ENCODE results near the gene TRIO. TPM values are rescaled to one million over a fixed set of nuclear protein-coding genes. Genes with fewer than 3 reads are reported as not detected.

TRIO gene
- total RNA-seq, 4 donors from 2014 or later = 186 to 388 (median 285) TPM

DNA sequence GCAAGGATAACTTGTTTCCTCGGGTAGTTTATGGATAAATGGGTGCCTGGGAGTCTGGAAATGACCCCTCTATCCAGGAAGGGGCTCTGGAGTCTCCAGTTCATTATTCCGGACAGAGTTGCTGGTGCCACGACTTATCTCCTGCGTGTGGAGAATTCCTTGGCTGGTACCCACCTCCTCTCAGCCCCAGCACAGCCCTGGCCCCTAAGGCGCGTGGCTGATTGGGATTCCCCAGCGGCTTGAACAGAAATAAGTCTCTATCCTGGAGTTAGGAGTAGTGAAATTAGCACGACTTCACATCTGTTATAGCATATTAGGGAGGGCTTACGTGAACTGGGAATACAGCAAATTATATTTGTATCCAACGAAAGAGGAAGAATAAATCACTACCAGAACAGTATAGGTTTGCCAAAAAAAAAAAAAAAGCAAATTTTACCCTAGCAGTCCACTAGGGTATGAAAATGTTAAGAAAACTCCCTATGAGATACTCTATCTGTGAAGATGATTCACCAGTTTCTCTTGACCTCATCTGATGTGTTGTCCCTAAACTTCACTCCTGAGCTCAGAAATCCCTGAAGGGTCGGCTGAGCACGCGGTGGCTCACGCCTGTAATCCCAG lies 265.9 kb downstream of the TRIO start:
- H3K9me3 ChIP-seq = no peaks in the 10 kb centered on the region
- peaks cover 0 to 11% (median 4%) of the 10 kb centered on the region in 4 donors for H3K4me1 ChIP-seq
- TF ChIP-seq POLR2A (IDR thresholded peaks at IDR 0.05) (no peak), EP300 (IDR thresholded peaks at IDR 0.05; ENCODE audit: low read depth) (no peak), CTCF (IDR thresholded peaks at IDR 0.05) (no peak), POLR2AphosphoS5 (IDR thresholded peaks at IDR 0.05) (no peak)
- H3K36me3 ChIP-seq = peaks cover 0 to 44% (median 9%) of the 10 kb centered on the region in 4 donors
- in situ Hi-C loops (cut with MboI; ENCODE audit: low pct_ligation_motif_present in 1 of 4, low pct_unique_long_range_greater_than_20kb in 1 of 4, low sequenced_read_pairs in 3 of 4) = loop anchor here in 1 of 4 donors (25.0 kb wide), 1 partner anchor 603 kb away; no protein-coding TSS in a partner anchor
- 81 to 94% methylated on average over 5 to 14 of the region's 14 CpGs for WGBS, 2 donors (ENCODE audit: low coverage in 1 of 2)
- no peak overlapping the region for H3K4me3 ChIP-seq
- DNase-seq = no peak
- intact Hi-C loops (cut with DNase I; ENCODE audit: low total_unique reads) = no loop called here
- H3K27ac ChIP-seq = peak overlapping the region in 2 of 4 donors; percentile 1 to 33
- no peaks in the 10 kb centered on the region for H3K27me3 ChIP-seq

- H3K9me3 ChIP-seq = no peaks in the 10 kb centered on the region
- in situ Hi-C loops (cut with MboI; ENCODE audit: low pct_ligation_motif_present in 1 of 4, low pct_unique_long_range_greater_than_20kb in 1 of 4, low sequenced_read_pairs in 3 of 4) (loop anchor here in 1 of 4 donors (25.0 kb wide), 1 partner anchor 602 kb away; no protein-coding TSS in a partner anchor), intact Hi-C loops (cut with DNase I; ENCODE audit: low total_unique reads) (no loop called here)
- 86 to 93% methylated on average over 12 of the region's 12 CpGs for WGBS, 2 donors (ENCODE audit: low coverage in 1 of 2)
- H3K4me3 ChIP-seq = no peak overlapping the region
- H3K27ac ChIP-seq = peak overlapping the region; percentile 10 to 45 (median 20)
- TF ChIP-seq EP300 (IDR thresholded peaks at IDR 0.05; ENCODE audit: low read depth) (no peak), POLR2AphosphoS5 (IDR thresholded peaks at IDR 0.05) (no peak), CTCF (IDR thresholded peaks at IDR 0.05) (no peak), POLR2A (IDR thresholded peaks at IDR 0.05) (no peak)
- H3K36me3 ChIP-seq = peaks cover 0 to 44% (median 11%) of the 10 kb centered on the region in 4 donors
- H3K27me3 ChIP-seq = no peaks in the 10 kb centered on the region
- peaks cover 0 to 14% (median 4%) of the 10 kb centered on the region in 4 donors for H3K4me1 ChIP-seq
- DNase-seq = no peak
These were observed 266.9 kb downstream of the TRIO start for GRCh38 chr5:14410068-14410393.

GRCh38 chr5:14410394-14411201 lies 267.5 kb downstream of the TRIO start:
- in situ Hi-C loops (cut with MboI; ENCODE audit: low pct_ligation_motif_present in 1 of 4, low pct_unique_long_range_greater_than_20kb in 1 of 4, low sequenced_read_pairs in 3 of 4) (loop anchor here in 1 of 4 donors (25.0 kb wide), 1 partner anchor 602 kb away; no protein-coding TSS in a partner anchor), intact Hi-C loops (cut with DNase I; ENCODE audit: low total_unique reads) (no loop called here)
- Histone ChIP-seq H3K27ac (peak overlapping the region; percentile 10 to 45 (median 20)), H3K9me3 (no peaks in the 10 kb centered on the region), H3K4me3 (no peak overlapping the region), H3K36me3 (peaks cover 0 to 44% (median 13%) of the 10 kb centered on the region in 4 donors), H3K4me1 (peaks cover 0 to 10% (median 2%) of the 10 kb centered on the region in 4 donors), H3K27me3 (no peaks in the 10 kb centered on the region)
- 80 to 83% methylated on average over 10 to 18 of the region's 18 CpGs for WGBS, 2 donors (ENCODE audit: low coverage in 1 of 2)
- no peak for DNase-seq
- TF ChIP-seq CTCF (IDR thresholded peaks at IDR 0.05) (no peak), EP300 (IDR thresholded peaks at IDR 0.05; ENCODE audit: low read depth) (no peak), POLR2A (IDR thresholded peaks at IDR 0.05) (no peak), POLR2AphosphoS5 (IDR thresholded peaks at IDR 0.05) (no peak)

- no peaks in the 10 kb centered on the region for H3K27me3 ChIP-seq
- no peak overlapping the region for H3K4me3 ChIP-seq
- peaks cover 0 to 42% (median 13%) of the 10 kb centered on the region in 4 donors for H3K36me3 ChIP-seq
- TF ChIP-seq POLR2A (IDR thresholded peaks at IDR 0.05) (no peak), CTCF (IDR thresholded peaks at IDR 0.05) (no peak), EP300 (IDR thresholded peaks at IDR 0.05; ENCODE audit: low read depth) (no peak), POLR2AphosphoS5 (IDR thresholded peaks at IDR 0.05) (no peak)
- intact Hi-C loops (cut with DNase I; ENCODE audit: low total_unique reads) (no loop called here), in situ Hi-C loops (cut with MboI; ENCODE audit: low pct_ligation_motif_present in 1 of 4, low pct_unique_long_range_greater_than_20kb in 1 of 4, low sequenced_read_pairs in 3 of 4) (loop anchor here in 1 of 4 donors (25.0 kb wide), 1 partner anchor 601 kb away; no protein-coding TSS in a partner anchor)
- peak overlapping the region in 3 of 4 donors; percentile 17 to 45 (median 23) for H3K27ac ChIP-seq
- no peaks in the 10 kb centered on the region for H3K9me3 ChIP-seq
- no peak for DNase-seq
- H3K4me1 ChIP-seq = peaks cover 0 to 10% (median 2%) of the 10 kb centered on the region in 4 donors
- 91 to 100% methylated on average over 6 of the region's 6 CpGs for WGBS, 2 donors (ENCODE audit: low coverage in 1 of 2)
These were observed 268.1 kb downstream of the TRIO start for GRCh38 chr5:14411216-14411615.

Data from transverse colon (tissue), 4 donors.